Spleen (tissue), 11 donors: ENCODE measurements around the gene DNAI2. TPM values are rescaled to one million over a fixed set of nuclear protein-coding genes. Genes with fewer than 3 reads are reported as not detected.

Experiments used
- DNase-seq: peaks from one replicate; pipeline ENCODE4 v3.0.0-alpha.2; 2020
- H3K27ac ChIP-seq, 8 donors: fragments of 200-600 bp; sonication (generic) in 7 of 8; 1 replicate in 4 of 8; 2 replicates in 4 of 8; pipeline versions ENCODE4 v1.5.0 to v1.8.0; 2016 to 2021; ENCODE audit warnings: inconsistent platforms in 4 of 8, mild to moderate bottlenecking in 4 of 8, moderate library complexity in 1 of 8
- H3K27me3 ChIP-seq, 7 donors: fragments of 200-600 bp; sonication (generic) in 6 of 7; replicated peaks in 1 of 7; 1 replicate in 4 of 7; 2 replicates in 3 of 7; pipeline versions ENCODE4 v1.5.0 to v1.8.0; 2016 to 2021; ENCODE audit warnings: inconsistent platforms in 3 of 7, mild to moderate bottlenecking in 1 of 7
- H3K36me3 ChIP-seq, 6 donors: fragments of 200-600 bp; sonication (generic) in 5 of 6; 1 replicate in 4 of 6; 2 replicates in 2 of 6; pipeline versions ENCODE4 v1.5.0 to v1.8.0; 2016 to 2021; ENCODE audit warnings: inconsistent platforms in 2 of 6
- H3K4me1 ChIP-seq, 6 donors: fragments of 200-600 bp; sonication (generic) in 5 of 6; 1 replicate in 3 of 6; 2 replicates in 3 of 6; pipeline versions ENCODE4 v1.5.0 to v1.8.0; 2016 to 2021; ENCODE audit warnings: inconsistent platforms in 3 of 6
- H3K4me3 ChIP-seq, 8 donors: fragments of 200-600 bp; sonication (generic) in 7 of 8; 1 replicate in 4 of 8; 2 replicates in 4 of 8; pipeline versions ENCODE4 v1.5.0 to v1.8.0; 2016 to 2021; ENCODE audit warnings: inconsistent platforms in 4 of 8, mild to moderate bottlenecking in 4 of 8, moderate library complexity in 2 of 8
- H3K9me3 ChIP-seq, 8 donors: fragments of 200-600 bp; sonication (generic) in 7 of 8; 1 replicate in 4 of 8; 2 replicates in 4 of 8; pipeline versions ENCODE4 v1.5.0 to v1.8.0; 2016 to 2021; ENCODE audit warnings: inconsistent platforms in 4 of 8
- POLR2A ChIP-seq, 3 donors: fragments of 450-650 bp; IDR thresholded peaks; one replicate each; pipeline ENCODE4 v1.5.1; 2017; ENCODE audit warnings: antibody characterized with exemption in 3 of 3, mild to moderate bottlenecking in 1 of 3
- POLR2AphosphoS5 ChIP-seq, 3 donors: sonication (generic); formaldehyde crosslinking; IDR thresholded peaks; one replicate each; pipeline ENCODE4 v1.5.1; 2017; ENCODE audit warnings: antibody characterized with exemption in 3 of 3
- WGBS, 5 donors: extraction: QIAGEN DNeasy Blood & Tissue Kit in 3 of 5; methylation state at CpG; one replicate each; pipeline versions ENCODE4 v1.1.5 to v1.1.7; 2013 to 2018; 5-methylcytosine and 5-hydroxymethylcytosine counted together
- intact Hi-C: fragments of 100-400 bp; cut with DNase I; formaldehyde crosslinking; loops from one replicate; pipeline ENCODE4 v1.15.0; 2023; ENCODE audit warnings: low total_unique reads
- polyA plus RNA-seq, 3 donors: library from polyadenylated mRNA; stranded (reverse); fragments of 200-250 nt; gene quantifications; one replicate each; pipeline ENCODE4 v1.2.1, GENCODE V29; 2013
- total RNA-seq, 7 donors: library from RNA; depleted of rRNA in 3 of 7; stranded (reverse); fragments of >200 nt in 3 of 7; fragmentation: NEBNext Ultra II Directional in 4 of 7; extraction: Animal tissue kit (Norgen Biotek cat#: 25700) in 4 of 7; gene quantifications; one replicate each; pipeline versions ENCODE4 v1.1.0 to v1.2.1, GENCODE V29; 2016 to 2021
- TF ChIP-seq, protein P1 (sequence below), 11 experiments: fragments of 200-600 bp in 7 of 11; fragments of 450-650 bp in 4 of 11; sonication (generic) in 4 of 11; IDR thresholded peaks in 8 of 11; conservative IDR thresholded peaks in 3 of 11; 1 replicate in 7 of 11; 2 replicates in 4 of 11; pipeline versions ENCODE4 v1.4.0 to v1.8.0; 2016 to 2021; ENCODE audit warnings: antibody characterized with exemption in 11 of 11, inconsistent platforms in 4 of 11, mild to moderate bottlenecking in 1 of 11
- donor health status: healthy with polysubstance abuse.
- donor health status: DM: no; HTN: no; CAD: no; lungs with moderate emphysema.
- donor health status: DM: no; HTN: no; CAD: no.
- donor health status: Bipolar disorder and iron deficiency.
- donor health status: healthy.
- donor health status: DM: no; HTN: no; CAD: no.
- donor health status: DM: yes; HTN: yes; CAD: no.

Gene DNAI2
- total and polyA plus RNA-seq, 10 donors: 0.23 to 0.72 (median 0.35) TPM; not detected in 5

DNA sequence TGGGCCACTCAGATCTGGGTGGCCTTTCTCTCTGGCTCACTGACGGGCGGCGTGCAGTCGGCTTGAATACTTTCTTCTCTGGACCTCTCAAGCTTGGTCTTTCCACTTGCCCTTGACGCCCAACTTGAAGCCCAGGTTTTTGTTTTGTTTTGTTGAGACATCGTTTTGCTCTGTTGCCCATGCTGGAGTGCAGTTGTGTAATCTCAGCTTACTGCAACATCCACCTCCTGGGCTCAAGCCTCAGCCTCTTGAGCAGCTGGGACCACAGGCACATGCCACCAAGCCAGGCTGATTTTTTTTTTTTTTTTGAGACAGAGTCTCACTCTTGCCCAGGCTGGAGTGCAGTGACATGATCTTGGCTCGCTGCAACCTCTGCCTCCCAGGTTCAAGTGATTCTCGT is 29.3 kb downstream of the DNAI2 start:
- H3K4me1 ChIP-seq: peaks cover 3 to 37% (median 10%) of the 10 kb centered on the region in 6 donors
- H3K9me3 ChIP-seq: peaks cover 0 to 11% (median 5%) of the 10 kb centered on the region in 8 donors
- TF ChIP-seq POLR2A (IDR thresholded peaks at IDR 0.05) (no peak), POLR2AphosphoS5 (IDR thresholded peaks at IDR 0.05) (no peak)
- TF ChIP-seq, protein P1, sequence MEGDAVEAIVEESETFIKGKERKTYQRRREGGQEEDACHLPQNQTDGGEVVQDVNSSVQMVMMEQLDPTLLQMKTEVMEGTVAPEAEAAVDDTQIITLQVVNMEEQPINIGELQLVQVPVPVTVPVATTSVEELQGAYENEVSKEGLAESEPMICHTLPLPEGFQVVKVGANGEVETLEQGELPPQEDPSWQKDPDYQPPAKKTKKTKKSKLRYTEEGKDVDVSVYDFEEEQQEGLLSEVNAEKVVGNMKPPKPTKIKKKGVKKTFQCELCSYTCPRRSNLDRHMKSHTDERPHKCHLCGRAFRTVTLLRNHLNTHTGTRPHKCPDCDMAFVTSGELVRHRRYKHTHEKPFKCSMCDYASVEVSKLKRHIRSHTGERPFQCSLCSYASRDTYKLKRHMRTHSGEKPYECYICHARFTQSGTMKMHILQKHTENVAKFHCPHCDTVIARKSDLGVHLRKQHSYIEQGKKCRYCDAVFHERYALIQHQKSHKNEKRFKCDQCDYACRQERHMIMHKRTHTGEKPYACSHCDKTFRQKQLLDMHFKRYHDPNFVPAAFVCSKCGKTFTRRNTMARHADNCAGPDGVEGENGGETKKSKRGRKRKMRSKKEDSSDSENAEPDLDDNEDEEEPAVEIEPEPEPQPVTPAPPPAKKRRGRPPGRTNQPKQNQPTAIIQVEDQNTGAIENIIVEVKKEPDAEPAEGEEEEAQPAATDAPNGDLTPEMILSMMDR (IDR thresholded peaks at IDR 0.05 in 8 of 11, conservative IDR thresholded peaks at IDR 0.05 in 3 of 11): no peak
- intact Hi-C loops: loop anchor here (5.0 kb wide), 1 partner anchor 54 kb away; no protein-coding TSS in a partner anchor
- no peaks in the 10 kb centered on the region for H3K36me3 ChIP-seq
- 78 to 91% (median 85%) methylated on average over 8 of the region's 8 CpGs for WGBS, 5 donors
- H3K27ac ChIP-seq: no peak overlapping the region
- no peak for DNase-seq
- H3K27me3 ChIP-seq: peaks cover 0 to 37% (median 0%) of the 10 kb centered on the region in 7 donors
- H3K4me3 ChIP-seq: no peak overlapping the region

DNA sequence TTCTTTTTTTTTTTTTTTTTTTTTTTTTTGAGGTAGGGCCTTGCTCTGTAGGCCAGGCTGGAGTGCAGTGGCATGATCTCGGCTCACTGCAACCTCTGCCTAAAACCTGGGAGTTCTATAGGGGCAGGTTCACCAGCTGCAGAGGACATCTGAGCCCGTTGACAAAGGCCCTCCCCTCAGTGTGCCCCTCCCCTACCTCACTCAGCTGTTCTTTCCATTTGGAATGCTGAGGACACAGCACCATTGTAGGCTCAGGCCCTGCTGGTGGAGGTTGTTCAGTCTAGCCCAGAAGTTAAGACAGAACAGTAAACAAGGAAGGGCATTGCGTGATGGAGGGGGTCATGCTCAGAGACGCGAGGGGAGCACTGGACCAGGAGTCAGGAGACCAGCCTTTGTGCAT is 30.1 kb downstream of the DNAI2 start:
- WGBS, 5 donors: 76 to 89% (median 85%) methylated on average over 5 of the region's 5 CpGs
- intact Hi-C loops: loop anchor here (5.0 kb wide), 1 partner anchor 53 kb away; no protein-coding TSS in a partner anchor
- DNase-seq: no peak
- H3K4me3 ChIP-seq: no peak overlapping the region
- H3K27ac ChIP-seq: no peak overlapping the region
- no peak for TF ChIP-seq POLR2A (IDR thresholded peaks at IDR 0.05)
- TF ChIP-seq, protein P1 (IDR thresholded peaks at IDR 0.05 in 8 of 11, conservative IDR thresholded peaks at IDR 0.05 in 3 of 11): no peak
- no peak for TF ChIP-seq POLR2AphosphoS5 (IDR thresholded peaks at IDR 0.05)
- peaks cover 5 to 45% (median 14%) of the 10 kb centered on the region in 6 donors for H3K4me1 ChIP-seq
- no peaks in the 10 kb centered on the region for H3K36me3 ChIP-seq
- H3K9me3 ChIP-seq: peaks cover 0 to 11% (median 5%) of the 10 kb centered on the region in 8 donors
- H3K27me3 ChIP-seq: peaks cover 0 to 38% (median 0%) of the 10 kb centered on the region in 7 donors

DNA sequence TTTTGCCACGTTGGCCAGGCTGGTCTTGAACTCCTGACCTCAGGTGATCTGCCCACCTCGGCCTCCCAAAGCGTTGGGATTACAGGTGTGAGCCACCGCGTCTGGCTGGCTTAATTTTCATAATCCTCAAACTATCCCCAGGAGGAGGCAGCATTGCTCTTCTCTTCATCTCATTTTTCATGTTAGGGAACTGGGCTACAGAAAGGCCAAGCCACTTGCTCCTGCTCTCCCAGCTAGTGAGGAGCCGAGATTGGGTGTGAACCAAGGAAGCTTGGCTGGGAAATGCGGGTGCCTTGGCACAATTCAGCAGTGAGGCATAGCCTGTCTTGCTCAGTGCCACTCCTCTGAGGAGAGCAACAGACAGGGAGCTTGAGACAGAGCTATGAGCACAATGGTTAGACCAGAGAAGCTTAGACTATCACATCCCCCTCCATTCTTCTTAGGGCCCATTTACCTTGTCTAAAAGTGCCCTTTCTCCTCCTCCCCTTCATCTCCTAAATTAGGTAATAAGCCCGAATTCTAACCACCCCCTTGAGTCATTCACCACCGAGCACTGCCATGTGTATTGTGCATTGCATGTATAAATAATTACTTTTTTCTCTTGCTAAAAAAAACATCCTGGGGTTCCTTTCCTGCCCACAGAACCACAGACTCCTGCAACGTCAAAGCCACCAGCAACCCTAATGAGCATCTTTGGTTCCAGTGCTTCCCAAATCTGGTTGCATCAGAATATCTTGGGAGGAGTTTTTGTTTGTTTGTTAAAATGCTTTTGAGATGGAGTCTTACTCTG is 32.0 kb downstream of the DNAI2 start:
- TF ChIP-seq POLR2A (IDR thresholded peaks at IDR 0.05) (no peak), POLR2AphosphoS5 (IDR thresholded peaks at IDR 0.05) (peak in 1 of 3 donors; percentile 12)
- TF ChIP-seq, protein P1 (IDR thresholded peaks at IDR 0.05 in 8 of 11, conservative IDR thresholded peaks at IDR 0.05 in 3 of 11): peak in 3 of 11 experiments; percentile 11 to 44 (median 25)
- H3K27me3 ChIP-seq: peaks cover 0 to 37% (median 0%) of the 10 kb centered on the region in 7 donors
- intact Hi-C loops: no loop called here
- H3K36me3 ChIP-seq: peaks cover 0 to 2% (median 0%) of the 10 kb centered on the region in 6 donors
- WGBS, 5 donors: 44 to 59% (median 50%) methylated on average over 10 of the region's 10 CpGs
- no peak overlapping the region for H3K27ac ChIP-seq
- no peak overlapping the region for H3K4me3 ChIP-seq
- H3K4me1 ChIP-seq: peaks cover 3 to 49% (median 17%) of the 10 kb centered on the region in 6 donors
- no peak for DNase-seq
- peaks cover 0 to 11% (median 5%) of the 10 kb centered on the region in 8 donors for H3K9me3 ChIP-seq
